Activated T-cell treated with anti-CD3 and anti-CD28 coated beads, Interleukin-2, amount 50 U/mL, for 24 hours (primary cell): ENCODE measurements around the gene PABPC1L.

Source experiments
- DNase-seq: peaks from one replicate; pipeline ENCODE4 v3.0.0-alpha.2; 2020
- H3K27ac Mint-ChIP-seq: 2 replicates; pipeline ENCODE4 v1.8.0; 2020; ENCODE audit warnings: mild to moderate bottlenecking, mixed read lengths
- H3K27me3 Mint-ChIP-seq: 2 replicates; pipeline ENCODE4 v1.8.0; 2020; ENCODE audit warnings: mixed read lengths
- H3K36me3 Mint-ChIP-seq: 2 replicates; pipeline ENCODE4 v1.8.0; 2020; ENCODE audit warnings: low read depth, mixed read lengths
- H3K4me1 Mint-ChIP-seq: 2 replicates; pipeline ENCODE4 v1.8.0; 2020; ENCODE audit warnings: low read depth, mixed read lengths
- H3K4me3 Mint-ChIP-seq: 2 replicates; pipeline ENCODE4 v1.8.0; 2020; ENCODE audit warnings: mild to moderate bottlenecking, moderate library complexity, mixed read lengths
- H3K9me3 Mint-ChIP-seq: 2 replicates; pipeline ENCODE4 v1.8.0; 2020; ENCODE audit warnings: mixed read lengths

Gene PABPC1L

GRCh38 chr20:44961870-44962267, 52.0 kb downstream of the PABPC1L start:
- H3K27ac Mint-ChIP-seq: peak overlapping the region; percentile 55
- no peaks in the 10 kb centered on the region for H3K27me3 Mint-ChIP-seq
- H3K36me3 Mint-ChIP-seq: peaks cover 37% of the 10 kb centered on the region
- peaks cover 74% of the 10 kb centered on the region for H3K4me1 Mint-ChIP-seq
- DNase-seq: no peak
- peak overlapping the region; percentile 6 for H3K4me3 Mint-ChIP-seq
- no peaks in the 10 kb centered on the region for H3K9me3 Mint-ChIP-seq

- Mint-ChIP-seq H3K36me3 (peaks cover 37% of the 10 kb centered on the region), H3K4me1 (peaks cover 68% of the 10 kb centered on the region), H3K27ac (peak overlapping the region; percentile 29), H3K4me3 (no peak overlapping the region), H3K27me3 (no peaks in the 10 kb centered on the region), H3K9me3 (no peaks in the 10 kb centered on the region)
- no peak for DNase-seq
Observed at GRCh38 chr20:44962483-44962882, 52.6 kb downstream of the PABPC1L start.

GRCh38 chr20:44963325-44964215, 53.7 kb downstream of the PABPC1L start:
- no peak for DNase-seq
- no peak overlapping the region for H3K4me3 Mint-ChIP-seq
- peaks cover 61% of the 10 kb centered on the region for H3K4me1 Mint-ChIP-seq
- H3K27me3 Mint-ChIP-seq: no peaks in the 10 kb centered on the region
- H3K36me3 Mint-ChIP-seq: peaks cover 37% of the 10 kb centered on the region
- H3K9me3 Mint-ChIP-seq: no peaks in the 10 kb centered on the region
- peak overlapping the region; percentile 64 for H3K27ac Mint-ChIP-seq

GRCh38 chr20:44965651-44966029, 55.8 kb downstream of the PABPC1L start:
- peak overlapping the region; percentile 100 for H3K27ac Mint-ChIP-seq
- peak overlapping the region; percentile 99 for H3K4me3 Mint-ChIP-seq
- peaks cover 65% of the 10 kb centered on the region for H3K4me1 Mint-ChIP-seq
- H3K9me3 Mint-ChIP-seq: no peaks in the 10 kb centered on the region
- DNase-seq: no peak
- H3K27me3 Mint-ChIP-seq: no peaks in the 10 kb centered on the region
- H3K36me3 Mint-ChIP-seq: peaks cover 38% of the 10 kb centered on the region

- H3K36me3 Mint-ChIP-seq: peaks cover 40% of the 10 kb centered on the region
Observed at GRCh38 chr20:44966030-44966961, 56.4 kb downstream of the PABPC1L start, which contains the start of gene STK4. Gene STK4 (plus strand): TSS chr20:44966512. CDS start chr20:44966569, 57 bp downstream.

GRCh38 chr20:44967207-44967807, 57.4 kb downstream of the PABPC1L start:
- peak; percentile 49 for DNase-seq
- H3K9me3 Mint-ChIP-seq: no peaks in the 10 kb centered on the region
- H3K4me3 Mint-ChIP-seq: peak overlapping the region; percentile 99
- no peaks in the 10 kb centered on the region for H3K27me3 Mint-ChIP-seq
- H3K36me3 Mint-ChIP-seq: peaks cover 49% of the 10 kb centered on the region
- H3K27ac Mint-ChIP-seq: peak overlapping the region; percentile 100
- peaks cover 60% of the 10 kb centered on the region for H3K4me1 Mint-ChIP-seq

More at GRCh38 chr20:44966030-44966961, 56.4 kb downstream of the PABPC1L start, which contains the start of gene STK4:
- Mint-ChIP-seq H3K4me3 (peak within 1 kb of the TSS; percentile 99), H3K4me1 (peaks cover 64% of the 10 kb centered on the region), H3K27me3 (no peaks in the 10 kb centered on the region), H3K27ac (peak within 1 kb of the TSS; percentile 100), H3K9me3 (no peaks in the 10 kb centered on the region)
- peak; percentile 98 for DNase-seq

GRCh38 chr20:44969300-44969894, 59.5 kb downstream of the PABPC1L start:
- Mint-ChIP-seq H3K4me3 (peak overlapping the region; percentile 99), H3K4me1 (peaks cover 58% of the 10 kb centered on the region), H3K36me3 (peaks cover 68% of the 10 kb centered on the region), H3K9me3 (no peaks in the 10 kb centered on the region), H3K27ac (peak overlapping the region; percentile 100), H3K27me3 (no peaks in the 10 kb centered on the region)
- peak; percentile 58 for DNase-seq

GRCh38 chr20:44970243-44970757, 60.4 kb downstream of the PABPC1L start:
- Mint-ChIP-seq H3K4me1 (peaks cover 64% of the 10 kb centered on the region), H3K4me3 (peak overlapping the region; percentile 99)

GRCh38 chr20:44973053-44973452, 63.2 kb downstream of the PABPC1L start:
- H3K4me1 Mint-ChIP-seq: peaks cover 82% of the 10 kb centered on the region
- peak overlapping the region; percentile 51 for H3K4me3 Mint-ChIP-seq
- no peaks in the 10 kb centered on the region for H3K9me3 Mint-ChIP-seq
- no peaks in the 10 kb centered on the region for H3K27me3 Mint-ChIP-seq
- no peak for DNase-seq
- H3K36me3 Mint-ChIP-seq: peaks cover 86% of the 10 kb centered on the region
- peak overlapping the region; percentile 88 for H3K27ac Mint-ChIP-seq

More at GRCh38 chr20:44970243-44970757, 60.4 kb downstream of the PABPC1L start:
- DNase-seq: no peak
- Mint-ChIP-seq H3K9me3 (no peaks in the 10 kb centered on the region), H3K36me3 (peaks cover 77% of the 10 kb centered on the region), H3K27ac (peak overlapping the region; percentile 100), H3K27me3 (no peaks in the 10 kb centered on the region)

GRCh38 chr20:44976698-44977097, 66.8 kb downstream of the PABPC1L start:
- DNase-seq: no peak
- H3K27ac Mint-ChIP-seq: peak overlapping the region; percentile 97
- H3K4me3 Mint-ChIP-seq: no peak overlapping the region
- H3K27me3 Mint-ChIP-seq: no peaks in the 10 kb centered on the region
- H3K36me3 Mint-ChIP-seq: peaks cover 98% of the 10 kb centered on the region
- no peaks in the 10 kb centered on the region for H3K9me3 Mint-ChIP-seq
- H3K4me1 Mint-ChIP-seq: peaks cover 87% of the 10 kb centered on the region

- Mint-ChIP-seq H3K4me1 (peaks cover 88% of the 10 kb centered on the region), H3K27ac (peak overlapping the region; percentile 97), H3K9me3 (no peaks in the 10 kb centered on the region), H3K27me3 (no peaks in the 10 kb centered on the region), H3K4me3 (peak overlapping the region; percentile 53), H3K36me3 (peaks cover 94% of the 10 kb centered on the region)
- DNase-seq: no peak
Observed at GRCh38 chr20:44979090-44979621, 69.3 kb downstream of the PABPC1L start.

- H3K36me3 Mint-ChIP-seq: peaks cover 94% of the 10 kb centered on the region
- no peak overlapping the region for H3K4me3 Mint-ChIP-seq
- DNase-seq: no peak
Observed at GRCh38 chr20:44981736-44982406, 72.0 kb downstream of the PABPC1L start.

GRCh38 chr20:44983093-44983674, 73.3 kb downstream of the PABPC1L start:
- Mint-ChIP-seq H3K27me3 (no peaks in the 10 kb centered on the region), H3K9me3 (no peaks in the 10 kb centered on the region), H3K27ac (peak overlapping the region; percentile 27), H3K4me3 (no peak overlapping the region), H3K4me1 (peaks cover 74% of the 10 kb centered on the region), H3K36me3 (peaks cover 94% of the 10 kb centered on the region)
- DNase-seq: no peak

More at GRCh38 chr20:44981736-44982406, 72.0 kb downstream of the PABPC1L start:
- Mint-ChIP-seq H3K27ac (peak overlapping the region; percentile 97), H3K4me1 (peaks cover 82% of the 10 kb centered on the region), H3K27me3 (no peaks in the 10 kb centered on the region), H3K9me3 (no peaks in the 10 kb centered on the region)
